Stimulated activated CD8-positive, alpha-beta memory T cell treated with anti-CD3 and anti-CD28 coated beads, Interleukin-15, amount 100 ng/mL, for 48 hours (primary cell): ENCODE results near the gene NEFH.

Experiments
- DNase-seq, 2 donors: peaks; one replicate each; pipeline ENCODE4 v3.0.0-alpha.2; 2020; ENCODE audit warnings: low read depth in 2 of 2

The NEFH gene

DNA sequence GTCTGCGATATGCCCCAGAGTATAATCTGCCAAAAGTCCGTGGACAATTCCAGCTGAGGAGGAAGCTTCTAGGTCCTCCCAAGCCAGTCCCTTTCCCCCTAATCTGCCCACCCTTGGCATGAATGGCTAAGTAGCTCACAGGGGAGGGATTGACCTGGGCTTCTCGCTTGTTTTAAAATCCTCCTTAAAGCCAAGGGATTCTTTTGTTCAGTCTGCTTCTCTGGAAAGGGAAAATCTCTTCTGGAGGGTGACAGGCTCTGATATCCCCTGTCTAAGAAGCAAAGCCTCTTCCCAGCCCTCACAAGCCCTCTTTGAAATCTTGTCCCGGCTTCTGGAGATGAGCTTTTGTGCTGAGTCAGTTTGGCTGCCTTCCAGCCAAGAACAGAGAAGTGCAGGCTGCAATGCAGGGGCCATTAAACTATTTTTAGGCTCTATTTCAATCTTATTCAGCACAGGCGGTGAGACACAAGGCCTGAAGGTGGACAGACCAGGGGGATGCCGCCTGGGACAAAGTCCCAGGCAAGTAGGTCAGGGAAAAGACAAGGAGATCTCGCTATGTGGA lies 23.9 kb downstream of the NEFH start:
- no peak for DNase-seq

DNA sequence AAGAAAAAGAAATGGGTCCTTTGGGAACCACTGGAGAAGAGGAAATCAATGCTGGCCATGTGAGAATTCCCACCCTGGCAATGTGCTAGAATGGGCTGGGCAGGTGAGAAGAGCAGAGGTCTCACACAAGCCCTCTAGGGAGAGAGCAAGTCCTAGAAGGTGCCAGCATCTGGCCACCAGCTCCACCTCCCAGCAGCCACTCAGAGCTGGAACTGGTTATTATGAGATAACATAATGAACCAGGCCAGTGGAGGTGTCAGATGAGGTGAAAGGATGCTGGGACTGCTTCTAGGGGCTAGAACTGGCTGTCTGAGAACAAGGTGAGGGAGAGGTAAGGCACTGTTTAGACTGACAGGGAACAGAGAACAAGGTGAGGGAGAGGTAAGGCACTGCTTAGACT lies 29.3 kb downstream of the NEFH start:
- DNase-seq, result no peak

DNA sequence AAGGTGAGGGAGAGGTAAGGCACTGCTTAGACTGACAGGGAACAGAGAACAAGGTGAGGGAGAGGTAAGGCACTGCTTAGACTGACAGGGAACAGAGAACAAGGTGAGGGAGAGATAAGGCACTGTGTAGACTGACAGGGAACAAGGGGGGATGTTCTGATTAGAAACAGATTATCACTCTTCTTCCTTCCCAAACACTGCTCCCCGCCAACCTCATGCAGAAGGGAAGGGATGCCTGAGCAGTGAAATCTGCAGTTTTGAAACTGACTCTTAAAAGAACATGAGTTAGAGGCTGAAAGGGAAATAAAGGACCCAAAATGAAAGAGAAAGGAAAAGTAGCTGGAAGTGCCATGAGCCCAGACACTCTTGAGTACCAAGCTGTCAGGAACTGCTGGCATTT lies 29.8 kb downstream of the NEFH start:
- DNase-seq, result no peak

DNA sequence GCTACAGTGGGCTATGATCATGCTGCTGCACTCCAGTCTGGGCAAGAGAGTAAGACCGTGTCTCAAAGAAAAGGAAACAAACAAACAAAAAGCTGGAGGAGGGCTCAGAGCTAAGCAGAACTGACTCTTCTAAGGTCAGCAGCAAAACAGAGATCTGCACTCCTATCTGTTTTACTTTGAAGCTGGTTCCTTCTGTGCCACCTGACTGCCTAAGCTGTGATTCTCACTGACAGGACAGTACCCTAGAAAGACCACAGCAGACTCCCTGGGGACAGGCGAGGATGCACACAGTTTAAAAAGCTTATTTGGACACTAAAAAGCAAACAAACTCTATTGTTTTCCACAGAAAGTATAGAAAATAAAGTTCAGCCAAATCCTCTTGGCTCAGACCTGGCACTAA lies 30.5 kb downstream of the NEFH start:
- no peak for DNase-seq

DNA sequence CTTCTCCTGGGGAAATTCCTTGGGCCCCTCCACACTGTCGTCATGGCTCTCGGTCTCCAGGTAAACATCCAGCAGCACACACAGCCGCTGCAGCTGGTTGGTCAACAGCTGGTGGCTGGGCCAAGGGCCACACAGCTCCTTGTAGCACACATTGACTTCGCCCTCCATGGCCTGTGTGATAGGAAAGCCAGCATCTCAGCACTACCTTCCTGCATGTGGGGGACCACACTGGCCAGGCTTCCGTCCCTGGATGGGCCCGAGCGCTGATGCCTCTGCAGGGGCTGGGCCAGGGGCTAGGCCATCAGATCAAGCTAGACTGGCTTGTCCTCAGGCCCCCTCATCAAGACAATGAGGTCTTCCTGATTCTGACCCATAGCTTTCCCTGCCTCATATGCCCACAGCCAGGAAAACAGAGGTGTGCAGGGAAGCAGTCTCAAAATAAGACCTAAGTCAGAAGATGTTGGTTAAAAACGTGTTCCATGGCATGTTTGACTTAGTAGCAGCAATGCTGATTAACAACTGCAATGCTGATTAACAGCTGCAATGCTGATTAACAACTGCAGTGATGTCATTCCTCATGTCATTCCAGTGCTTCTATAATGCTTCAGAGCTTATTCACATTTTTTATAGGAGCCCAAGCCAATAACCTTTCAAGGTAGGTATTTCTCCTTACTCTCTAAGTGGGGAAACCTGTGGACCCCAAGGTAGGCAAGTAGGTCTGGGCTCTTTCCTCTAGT lies 31.3 kb downstream of the NEFH start:
- DNase-seq, result no peak

DNA sequence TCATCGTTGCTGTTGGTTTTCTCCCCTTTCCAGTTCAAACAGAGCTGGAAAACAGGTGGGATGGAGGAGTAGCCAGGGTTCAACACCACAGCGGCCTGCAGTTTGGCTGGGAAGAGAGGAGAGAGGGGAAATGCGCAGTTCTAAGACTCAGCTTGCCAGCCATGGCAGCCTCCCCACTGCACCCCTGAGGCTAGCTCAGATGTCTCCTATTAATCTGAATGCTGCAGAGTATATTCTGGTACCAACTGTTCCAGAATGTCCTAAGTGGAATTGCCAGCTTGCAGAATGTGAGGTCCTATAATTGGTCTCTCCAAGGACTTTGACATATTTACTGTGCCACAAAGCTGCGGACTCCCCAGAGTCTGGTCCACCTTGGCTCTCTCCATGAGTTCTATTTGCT lies 32.0 kb downstream of the NEFH start:
- DNase-seq, result no peak

DNA sequence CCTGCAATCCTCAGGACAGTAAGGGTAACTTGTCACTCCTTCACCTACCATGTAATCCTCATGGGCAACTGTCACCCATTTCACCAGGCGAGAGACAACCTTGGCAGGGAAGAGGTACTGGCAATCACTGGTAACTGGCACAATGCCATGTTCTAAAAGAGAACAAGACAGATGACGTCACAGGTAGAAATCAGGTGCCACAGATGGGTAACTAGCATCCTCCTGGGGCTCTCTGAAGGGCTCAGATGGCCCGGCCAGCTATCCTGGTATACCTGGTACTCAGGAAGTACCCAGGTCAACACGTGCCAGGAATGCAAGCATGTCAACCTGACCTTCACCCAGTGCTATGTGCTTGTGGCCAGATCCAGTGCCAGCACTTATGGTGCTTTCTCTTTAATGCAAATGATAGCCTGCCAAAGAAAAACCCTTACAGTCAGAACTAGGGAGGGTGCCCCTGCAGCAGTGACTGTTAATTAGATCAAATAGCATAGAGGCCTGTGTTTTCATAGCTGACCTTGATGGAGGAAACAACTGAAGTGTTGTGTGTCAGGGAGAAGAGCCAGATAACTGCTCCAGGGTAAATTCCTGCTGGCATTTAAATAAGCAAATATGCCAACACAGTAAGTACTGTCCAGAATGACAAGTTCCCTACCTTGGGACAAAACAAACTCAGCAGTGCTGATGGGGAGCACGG lies 37.3 kb downstream of the NEFH start:
- DNase-seq, result no peak

DNA sequence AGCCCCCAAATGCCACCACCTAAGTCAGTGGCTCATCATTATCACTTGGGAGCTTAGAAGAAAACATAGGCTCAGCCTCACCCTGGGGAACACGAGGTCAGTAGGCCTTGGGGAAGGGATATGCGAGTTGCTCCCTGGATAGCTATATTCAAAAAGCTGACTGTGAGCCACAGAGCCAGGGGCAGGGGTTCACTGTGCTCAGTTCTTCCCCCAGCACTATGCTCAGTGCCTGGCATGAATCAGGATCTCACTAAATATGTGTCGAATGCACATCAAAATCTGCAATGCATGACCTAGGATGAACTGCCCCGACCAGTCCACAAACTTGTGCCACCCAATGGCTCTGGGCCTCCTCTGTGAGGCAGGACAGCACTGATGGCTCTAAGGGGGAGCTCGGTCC lies 38.4 kb downstream of the NEFH start:
- no peak for DNase-seq

DNA sequence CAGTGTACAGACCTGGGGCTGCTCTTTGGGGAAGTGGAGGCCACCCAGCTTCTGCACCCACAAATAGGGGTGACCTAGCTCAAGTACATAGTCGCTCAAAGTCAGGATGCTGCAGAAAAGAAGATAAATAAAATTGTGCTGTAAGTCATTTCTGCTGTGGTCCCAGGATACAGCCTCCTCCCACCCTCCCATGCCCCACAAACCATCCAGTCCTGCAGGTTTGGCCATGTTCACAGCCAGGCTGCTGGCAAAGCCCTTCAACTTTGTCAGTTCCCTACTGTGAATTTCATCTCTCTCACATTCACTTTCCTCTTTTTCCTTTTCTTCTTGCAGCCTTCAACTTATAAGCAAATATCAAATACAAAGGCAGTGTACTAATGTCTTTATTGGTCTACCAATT lies 40.0 kb downstream of the NEFH start:
- no peak for DNase-seq

DNA sequence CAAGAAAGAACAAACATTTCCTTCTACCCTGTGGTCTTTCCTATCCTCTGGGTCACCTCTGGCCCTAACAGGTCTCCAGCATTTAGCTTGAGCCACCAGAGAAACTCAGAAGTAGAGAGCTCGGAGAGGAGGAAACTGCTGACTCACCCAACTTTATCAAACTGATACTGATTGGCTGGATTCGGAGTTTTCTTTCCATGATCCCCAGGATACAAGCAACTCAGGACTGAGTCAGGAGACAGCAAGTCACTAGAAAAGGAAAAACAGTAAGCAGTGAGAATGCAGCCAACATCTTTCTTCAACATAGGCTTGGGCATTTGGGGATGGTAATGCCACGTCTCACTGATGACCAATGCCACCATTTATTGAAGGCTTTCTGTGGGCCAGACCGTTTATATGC lies 40.8 kb downstream of the NEFH start:
- DNase-seq, result no peak

DNA sequence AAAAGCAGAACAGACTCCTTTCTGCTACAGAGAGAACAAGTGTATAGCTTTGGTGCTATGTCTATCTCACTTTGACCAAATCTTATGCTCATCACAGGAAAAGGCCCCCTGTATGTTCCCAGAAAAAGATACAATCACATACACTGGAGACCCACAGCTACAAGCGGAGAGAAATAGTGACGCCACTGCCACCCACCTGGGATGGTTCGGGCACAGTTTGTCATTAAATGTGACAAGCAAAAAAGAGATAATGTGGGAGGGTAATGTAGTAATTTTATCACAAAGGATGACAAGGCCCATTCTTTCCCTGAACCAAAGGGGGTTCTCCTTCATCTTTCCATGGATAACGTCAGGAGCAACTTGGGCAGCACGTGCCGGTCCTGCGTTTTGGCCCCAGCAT lies 41.5 kb downstream of the NEFH start:
- DNase-seq, result no peak

DNA sequence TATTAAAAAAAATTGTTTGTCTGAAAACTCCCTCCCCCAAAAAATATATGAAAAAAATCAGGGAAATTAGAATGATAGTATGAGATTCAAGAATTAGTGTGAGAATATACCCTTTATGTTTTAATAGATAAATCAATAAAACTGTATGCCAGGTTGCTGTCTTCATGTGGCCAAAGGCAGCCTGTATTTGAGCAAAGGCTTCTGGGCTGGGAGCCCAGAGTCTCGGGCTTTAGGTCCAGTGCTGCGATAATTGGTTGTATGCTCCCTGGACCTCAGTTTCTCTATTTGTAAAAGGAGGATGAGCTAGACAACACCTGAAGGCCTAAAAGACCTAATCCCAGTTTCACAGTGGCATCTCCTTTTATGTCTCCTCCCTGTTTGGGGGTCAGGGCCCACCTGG lies 43.7 kb downstream of the NEFH start:
- no peak for DNase-seq

DNA sequence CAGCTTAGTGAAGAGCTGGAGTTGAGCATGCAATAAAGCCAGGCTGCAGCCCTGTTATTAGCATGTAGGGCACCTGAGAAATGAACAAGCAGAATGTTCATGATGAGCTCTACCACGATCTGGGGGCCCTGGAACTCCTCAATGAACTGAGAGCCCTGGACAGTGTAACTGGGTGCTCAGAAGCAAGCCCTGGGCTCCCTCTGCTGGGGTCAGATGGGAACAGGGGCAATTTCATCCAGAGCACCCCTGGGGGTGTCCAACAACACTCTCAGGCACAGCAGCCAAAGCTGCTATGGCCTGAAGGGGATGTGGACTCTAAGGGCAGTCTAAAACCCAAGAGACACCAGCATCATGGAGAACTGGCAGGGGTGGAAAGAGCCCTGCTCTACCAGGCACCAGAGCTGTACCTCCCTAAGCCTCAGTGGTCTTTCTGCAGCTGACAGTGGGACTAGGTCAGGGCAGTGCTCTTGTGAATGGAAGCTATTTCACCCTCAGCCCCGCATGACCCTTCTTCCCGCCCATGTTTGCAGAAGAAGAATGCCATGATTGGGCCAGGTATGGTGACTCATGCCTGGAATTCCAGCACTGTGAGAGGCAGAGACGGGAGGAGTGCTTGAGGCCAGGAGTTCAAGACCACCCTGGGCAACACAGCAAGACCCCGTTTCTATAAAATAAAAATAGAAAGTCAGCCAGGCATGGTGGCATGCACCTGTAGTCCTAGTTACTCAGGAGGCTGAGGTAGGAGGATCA lies 44.6 kb downstream of the NEFH start:
- DNase-seq, result no peak

DNA sequence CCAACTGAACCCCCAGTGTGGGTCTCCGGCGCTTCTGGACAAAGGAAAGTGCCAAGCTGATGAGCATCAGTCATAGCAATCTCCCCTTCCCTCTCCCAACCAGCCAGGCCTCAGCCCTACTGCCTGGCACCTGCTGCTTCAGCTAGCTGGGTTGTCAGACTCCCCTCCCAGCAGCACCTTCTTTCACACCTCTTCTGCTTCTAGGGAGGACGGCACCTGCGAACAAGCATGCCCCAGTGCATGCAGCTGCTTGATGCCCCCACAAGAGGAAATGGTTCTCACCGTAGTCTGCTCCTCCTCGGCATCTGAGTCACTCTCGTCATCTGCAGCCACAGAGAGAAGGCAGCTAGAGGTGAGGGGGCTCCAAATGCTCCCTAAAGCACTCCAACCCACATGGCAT lies 48.1 kb downstream of the NEFH start:
- DNase-seq, result no peak

DNA sequence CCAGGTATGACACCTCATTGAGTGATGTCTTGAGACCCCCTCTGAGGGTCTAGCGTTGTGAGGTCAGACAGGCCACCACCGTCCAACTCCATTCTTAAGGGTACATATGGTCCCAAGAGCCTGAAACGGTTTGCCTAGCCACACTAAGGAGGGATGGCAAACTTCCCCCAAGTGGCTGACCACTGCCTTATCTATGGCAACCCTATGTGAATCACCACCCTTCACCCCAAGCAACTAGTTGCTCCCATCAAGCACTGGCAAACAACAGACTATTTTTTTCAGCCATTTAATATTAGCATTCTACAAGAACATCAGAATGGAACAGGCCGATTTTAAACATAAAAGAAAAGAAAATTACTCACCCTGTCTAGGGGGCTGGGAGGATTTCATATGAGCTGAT lies 50.7 kb downstream of the NEFH start:
- no peak for DNase-seq

DNA sequence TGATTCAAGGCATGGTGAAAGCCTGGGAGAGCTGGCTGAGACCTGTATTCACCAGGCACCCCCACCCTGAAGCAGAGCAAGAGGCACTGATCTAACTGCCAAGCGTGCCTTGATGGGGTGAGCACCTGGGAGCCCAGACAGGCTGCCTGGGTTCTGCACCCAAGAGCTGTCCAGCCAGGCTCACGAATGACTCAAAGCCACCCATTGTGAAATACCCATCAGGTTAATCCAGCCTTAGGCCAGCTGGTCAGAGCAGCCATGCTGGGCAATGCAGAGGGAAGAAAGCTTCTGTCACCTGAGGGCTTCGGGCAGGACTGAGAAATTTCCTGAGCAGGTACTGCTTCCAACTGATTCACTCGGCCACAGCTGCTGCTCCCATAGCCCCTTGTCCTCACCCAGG lies 51.4 kb downstream of the NEFH start:
- DNase-seq, result no peak

DNA sequence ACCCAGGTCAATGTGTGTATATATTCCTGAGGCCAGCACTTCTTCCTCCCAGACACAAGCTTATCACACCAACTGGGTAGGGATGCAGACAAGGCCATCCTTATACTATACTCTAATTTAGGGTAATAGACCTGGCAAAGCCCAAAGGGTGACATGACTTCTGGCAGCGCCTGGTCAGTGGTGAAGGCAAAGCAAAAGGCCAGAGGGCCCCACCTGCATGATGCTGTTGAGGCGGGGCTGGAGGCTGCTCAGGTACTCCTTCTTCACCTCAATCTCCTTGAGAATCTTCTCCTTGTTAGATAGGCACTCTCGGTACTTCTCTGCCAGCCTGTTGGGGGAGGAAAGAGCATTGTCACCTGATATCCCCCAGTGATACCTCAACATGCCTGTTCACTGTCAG lies 56.4 kb downstream of the NEFH start:
- DNase-seq, result no peak

DNA sequence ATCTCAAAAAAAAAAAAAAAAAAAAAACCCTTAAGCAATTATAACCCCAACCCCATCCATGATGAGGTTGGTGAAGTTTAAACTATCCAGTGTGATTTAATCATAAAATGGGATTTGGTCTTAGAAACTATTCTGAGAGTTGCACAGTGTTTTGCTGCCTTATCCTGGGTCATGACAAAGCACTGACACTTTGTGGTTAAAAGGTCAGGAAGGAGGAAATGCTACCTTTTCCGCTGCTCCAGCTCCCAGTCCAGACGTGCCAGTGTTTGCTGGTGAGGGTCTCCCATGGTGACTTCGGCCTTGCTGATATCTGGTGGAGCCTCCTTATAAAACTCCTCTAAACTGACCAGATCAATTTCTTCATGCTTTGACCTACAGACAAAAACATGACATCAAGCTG lies 59.1 kb downstream of the NEFH start:
- no peak for DNase-seq
